Islet precursor cell (in vitro differentiated cells): Measurements from ENCODE around the gene IYD.

ENCODE experiments used
- DNase-seq: peaks from one replicate; pipeline ENCODE4 v3.0.0-alpha.2; 2018

The IYD gene

DNA sequence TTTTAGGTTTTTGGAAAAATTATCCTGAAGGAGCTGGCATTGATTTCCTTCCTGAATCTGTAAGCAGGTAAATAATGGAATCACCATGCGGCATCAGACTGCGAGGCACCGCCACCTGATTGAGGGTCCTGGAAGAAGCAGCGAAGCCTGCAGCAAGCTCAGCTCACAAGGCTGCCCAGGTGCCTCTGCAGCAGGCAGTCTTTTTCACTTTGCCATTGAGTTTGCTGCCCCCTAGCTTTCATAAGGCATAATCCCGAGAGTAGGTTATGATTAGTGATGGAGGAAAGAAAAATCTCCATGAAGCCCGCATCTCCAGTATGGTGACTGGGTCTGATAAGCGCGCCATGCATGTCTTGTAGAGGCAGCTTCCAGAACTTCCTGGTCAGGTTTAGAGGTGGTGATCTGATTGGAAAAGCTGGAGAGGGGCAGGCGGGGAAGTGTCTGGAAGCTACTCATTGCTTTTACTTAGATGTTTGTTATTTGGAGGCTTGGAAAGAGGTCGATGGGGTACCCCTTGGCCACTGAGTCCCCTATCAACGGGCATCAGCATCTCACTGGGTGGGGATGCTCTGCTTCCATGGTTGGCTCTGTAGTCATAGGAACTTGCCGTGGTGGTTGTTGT is 26.7 kb downstream of the IYD start:
- DNase-seq, result peak; percentile 77

DNA sequence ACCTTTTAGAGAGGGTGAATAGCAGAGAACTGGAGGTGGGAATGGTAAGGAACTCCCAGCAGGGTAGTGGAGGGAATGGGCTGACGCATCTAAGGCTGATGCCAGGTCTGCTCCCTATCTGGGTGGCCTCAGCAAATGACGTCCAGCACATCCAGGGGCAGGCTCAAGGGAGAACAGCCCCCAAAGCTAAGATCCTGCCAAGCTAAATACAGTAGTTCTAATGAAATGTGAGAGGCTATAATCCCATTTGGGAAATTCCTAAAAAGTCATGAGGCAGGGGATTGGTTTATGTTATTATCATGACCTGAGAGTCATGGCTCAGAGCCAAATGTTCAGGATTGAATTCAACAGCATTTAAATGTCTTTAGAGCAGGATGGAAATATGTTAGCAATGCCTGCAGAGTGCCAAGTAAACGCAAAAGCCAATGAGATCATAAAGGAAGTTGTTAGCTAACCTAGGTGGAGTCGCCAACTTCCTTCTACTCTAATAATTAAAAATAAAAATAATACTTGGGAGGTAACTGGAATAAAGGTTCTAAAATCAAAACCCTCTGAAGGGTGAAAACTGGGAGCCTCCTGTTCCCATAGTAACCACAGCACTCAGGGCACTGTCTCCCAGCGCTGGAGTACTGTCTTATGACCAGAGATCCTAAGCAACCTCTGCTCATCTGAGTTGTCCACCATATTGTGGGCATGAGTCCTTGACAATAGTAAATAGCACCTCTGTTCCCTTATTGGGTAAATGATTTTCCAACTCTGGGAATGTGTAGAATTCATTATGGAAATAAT is 34.8 kb downstream of the IYD start:
- no peak for DNase-seq

DNA sequence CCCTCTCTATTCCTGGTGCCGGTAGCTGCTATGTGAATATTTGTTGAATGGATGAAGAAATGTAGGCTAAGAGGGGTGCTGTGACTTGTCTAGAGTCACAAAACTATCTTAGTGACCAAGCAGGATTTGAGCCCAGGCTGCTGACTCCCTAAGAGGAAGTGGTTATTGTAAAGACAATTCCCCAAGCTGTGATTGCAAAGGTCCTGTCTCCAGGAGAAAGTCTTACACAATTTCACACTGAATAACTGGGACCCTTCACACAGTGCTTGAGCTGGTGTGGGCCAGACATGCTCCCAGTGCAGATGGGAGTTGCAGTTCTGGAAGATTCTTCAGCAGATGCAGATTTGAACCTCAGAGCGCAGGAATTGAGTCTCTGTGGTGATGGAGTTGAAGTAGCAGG is 38.1 kb downstream of the IYD start:
- no peak for DNase-seq

DNA sequence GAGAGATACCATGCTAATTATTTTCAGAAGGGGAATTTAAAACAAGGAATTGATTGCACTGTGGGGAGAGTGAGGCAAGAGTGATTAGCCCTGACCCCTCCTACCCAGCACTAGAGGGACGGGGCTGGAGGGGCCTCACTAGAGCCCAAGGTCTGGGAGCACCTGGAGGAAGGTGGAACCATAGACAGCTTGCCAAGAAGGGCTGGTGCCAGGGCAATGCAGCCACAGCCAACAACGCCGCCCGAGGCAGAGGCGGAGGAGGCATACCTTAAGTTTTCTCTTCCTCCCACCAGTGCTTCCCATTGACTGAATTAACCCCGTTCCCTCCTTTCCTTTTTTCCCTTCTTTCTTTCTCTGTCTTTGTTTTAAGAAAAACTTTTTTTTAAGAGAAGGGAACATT is 40.0 kb downstream of the IYD start:
- no peak for DNase-seq

DNA sequence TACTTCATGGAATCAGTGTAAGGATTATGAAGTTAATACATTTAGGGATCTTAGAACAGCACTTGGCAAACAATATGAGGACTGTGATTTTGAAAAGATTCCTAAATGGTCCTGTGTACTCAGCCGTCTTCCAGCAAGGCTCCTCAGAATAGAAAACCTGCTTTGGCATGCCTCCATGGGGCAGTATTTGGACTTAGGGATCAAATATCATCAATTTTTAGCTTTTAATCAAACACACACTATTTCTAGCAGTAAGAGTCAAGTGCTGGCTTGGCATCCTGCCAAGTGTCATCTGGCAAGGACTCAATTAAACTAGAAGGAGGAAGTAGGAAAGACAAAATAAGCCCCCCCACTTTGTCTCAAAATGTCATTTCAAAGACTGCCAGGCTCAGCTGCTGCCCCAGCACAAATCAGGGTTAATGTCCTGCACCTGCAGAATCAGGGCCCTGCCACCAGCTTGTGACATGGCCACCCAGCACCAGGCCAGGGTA is 40.8 kb downstream of the IYD start:
- DNase-seq, result no peak

DNA sequence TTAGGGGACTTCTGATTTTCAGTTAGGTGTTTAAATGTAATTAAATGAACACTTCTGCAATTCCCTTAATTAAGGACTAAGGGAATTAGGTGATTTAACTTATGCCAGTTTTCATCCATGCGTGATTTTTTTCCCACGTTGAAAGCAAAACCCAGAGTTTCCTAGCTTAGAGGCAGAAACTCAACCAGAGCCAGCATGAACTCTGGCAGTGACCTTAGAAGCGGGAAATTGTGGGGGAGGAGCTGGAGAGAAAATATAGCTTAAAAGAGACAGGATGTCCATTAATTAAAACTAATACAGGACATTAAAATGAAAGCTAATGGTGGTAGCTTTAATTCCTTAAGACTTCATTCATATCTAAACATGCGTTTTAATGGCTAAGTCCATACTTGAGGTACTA is 41.6 kb downstream of the IYD start:
- no peak for DNase-seq

DNA sequence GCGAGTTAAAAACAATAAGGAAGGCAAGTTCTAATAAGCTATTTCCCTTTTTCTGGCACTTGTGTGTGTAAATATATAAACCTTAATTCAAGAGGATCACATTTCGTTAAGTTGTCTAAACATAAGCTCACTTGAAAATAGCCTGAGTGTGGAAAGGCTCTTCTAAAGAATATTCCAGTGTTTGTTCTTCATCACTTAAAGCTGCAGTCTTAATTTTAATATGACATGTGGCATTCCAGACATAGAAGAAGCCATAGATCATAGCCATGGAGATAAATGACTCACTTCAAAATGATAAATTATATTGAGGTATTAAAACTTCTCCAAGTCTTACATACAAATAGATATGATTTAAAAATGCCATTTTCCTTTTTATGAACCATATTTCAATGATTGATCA is 42.1 kb downstream of the IYD start:
- DNase-seq, result no peak

DNA sequence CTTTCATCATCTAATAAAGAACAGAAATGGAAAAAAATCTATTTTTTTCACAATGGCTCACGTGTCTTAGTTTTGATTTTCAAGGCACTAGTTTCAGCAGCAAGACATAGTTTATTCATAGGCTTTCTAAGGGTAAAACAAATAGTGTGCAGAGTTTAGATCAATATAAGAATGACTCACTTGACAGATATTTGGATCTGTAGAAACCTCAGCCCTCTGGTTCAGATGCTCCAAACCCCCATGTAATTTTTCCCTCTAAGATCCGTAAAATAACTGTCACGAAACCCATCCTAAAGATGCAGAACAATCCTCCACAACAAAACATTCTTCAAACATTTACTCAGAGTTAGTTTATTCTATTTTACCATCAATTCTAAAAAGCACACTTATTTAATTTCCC is 43.4 kb downstream of the IYD start:
- no peak for DNase-seq

DNA sequence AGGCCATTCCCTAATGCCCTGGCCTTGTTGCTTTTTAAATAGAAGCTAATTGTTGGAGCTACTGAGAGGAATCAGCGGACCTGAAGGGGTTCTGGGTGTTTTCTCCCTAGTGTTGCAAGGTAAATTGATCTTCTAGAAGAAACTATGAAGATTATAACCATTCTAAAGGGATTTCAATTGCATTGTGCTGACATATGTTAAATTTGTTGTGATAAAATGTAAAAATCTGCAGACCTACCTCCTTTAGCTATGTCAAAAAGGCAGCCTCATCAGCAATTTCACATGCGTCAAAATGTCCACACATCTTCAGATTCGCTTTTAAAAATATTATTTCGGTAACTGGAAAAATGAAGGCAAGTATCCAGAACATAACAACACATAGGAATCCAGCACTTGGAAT is 44.4 kb downstream of the IYD start:
- DNase-seq, result no peak

DNA sequence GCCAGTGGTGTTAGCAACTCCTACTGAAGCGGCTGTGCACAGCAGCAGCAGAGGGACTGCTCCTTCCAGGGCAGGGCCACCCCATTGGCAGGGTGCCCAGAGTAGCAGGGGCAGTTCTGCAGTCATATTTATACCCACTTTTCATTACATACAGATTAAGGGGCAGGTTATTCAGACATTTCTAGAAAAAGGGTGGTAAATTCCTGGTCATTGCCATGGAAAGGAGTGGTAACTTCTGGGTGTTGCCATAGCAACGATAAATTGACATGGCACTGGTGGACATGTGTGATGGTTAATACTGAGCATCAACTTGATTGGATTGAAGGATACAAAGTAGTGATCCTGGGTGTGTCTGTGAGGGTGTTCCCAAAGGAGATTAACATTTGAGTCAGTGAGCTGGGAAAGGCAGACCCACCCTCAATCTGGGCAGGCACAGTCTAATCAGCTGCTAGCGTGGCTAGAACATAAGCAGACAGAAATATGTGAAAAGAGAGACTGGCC is 45.0 kb downstream of the IYD start:
- no peak for DNase-seq

DNA sequence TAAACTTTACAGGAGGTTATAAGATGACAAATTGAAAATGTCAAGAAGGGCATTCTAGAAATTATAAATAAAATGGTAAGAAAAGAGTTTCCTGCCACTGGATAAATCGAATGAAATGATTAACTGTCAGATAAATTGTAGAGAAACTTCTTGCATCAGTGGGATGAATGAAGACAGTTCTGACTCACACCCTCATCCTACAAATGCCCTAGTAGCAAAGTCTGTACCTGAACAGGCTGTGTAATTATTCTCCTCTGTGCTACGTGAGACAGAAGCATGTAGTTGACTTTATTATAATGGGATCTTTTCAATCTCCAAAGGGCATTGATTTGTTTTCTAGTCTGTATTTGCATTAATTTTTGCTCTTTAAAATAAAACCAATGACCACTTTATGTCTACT is 47.3 kb downstream of the IYD start:
- no peak for DNase-seq

DNA sequence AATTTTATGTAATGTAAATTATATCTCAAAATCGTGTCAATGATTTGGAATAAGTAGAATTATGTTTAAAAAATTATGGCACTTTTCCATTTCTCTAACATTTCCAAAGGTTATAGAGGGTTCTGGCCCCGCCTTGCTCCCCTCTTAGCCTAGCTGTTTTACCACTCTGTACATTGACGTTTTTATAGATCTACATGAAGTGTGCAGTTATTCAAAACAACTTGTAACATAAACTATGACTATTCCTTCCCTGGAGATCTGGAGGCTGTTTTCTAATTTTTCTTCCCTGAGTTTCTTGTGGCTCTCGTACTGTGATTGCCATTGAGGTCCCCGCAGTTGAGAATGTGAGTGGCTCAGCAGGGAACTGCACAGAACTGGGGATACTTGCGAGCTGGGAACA is 48.4 kb downstream of the IYD start:
- DNase-seq, result no peak

DNA sequence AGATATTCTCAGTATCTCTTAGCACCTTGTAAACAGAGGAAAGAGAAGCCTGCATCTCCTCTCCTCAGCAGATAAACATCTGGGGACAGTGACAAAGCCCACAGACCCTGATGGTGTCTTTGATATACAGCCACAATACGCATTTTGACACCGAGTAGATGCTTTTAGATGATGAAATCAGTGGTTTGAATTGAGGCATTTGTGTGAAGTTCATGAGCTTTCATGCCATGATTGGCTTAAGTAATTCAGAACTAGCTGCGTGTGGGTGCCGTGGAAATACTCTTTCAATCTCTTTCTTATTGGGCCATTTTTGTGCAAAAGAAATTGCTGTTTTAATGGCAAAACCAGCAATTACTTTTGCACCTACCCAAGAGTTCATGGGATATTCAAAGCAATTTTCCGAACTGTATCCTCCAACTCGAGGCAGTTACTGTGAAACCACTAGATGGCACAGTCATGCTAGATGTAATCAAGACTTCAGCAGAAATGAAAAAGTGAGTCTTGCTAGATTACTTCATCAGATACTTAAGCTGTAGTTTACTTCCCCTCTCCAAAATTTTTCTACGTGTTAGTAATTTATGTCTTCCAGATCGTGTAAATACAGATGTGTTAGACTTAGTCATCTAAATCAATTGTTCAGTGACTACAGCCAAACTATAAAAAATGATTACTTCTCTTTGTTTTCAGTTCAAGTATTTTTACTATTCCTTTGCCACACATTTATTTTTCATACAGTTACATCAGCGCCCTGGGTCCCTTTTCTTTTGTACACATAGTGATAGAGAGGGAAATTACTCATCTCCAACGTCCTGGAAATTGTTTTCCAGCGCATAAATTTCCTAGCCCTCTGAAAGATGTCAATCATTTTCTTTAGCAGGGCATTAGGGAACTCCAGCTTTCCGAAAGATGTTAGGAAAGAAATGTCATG is 49.4 kb downstream of the IYD start:
- DNase-seq, result no peak

DNA sequence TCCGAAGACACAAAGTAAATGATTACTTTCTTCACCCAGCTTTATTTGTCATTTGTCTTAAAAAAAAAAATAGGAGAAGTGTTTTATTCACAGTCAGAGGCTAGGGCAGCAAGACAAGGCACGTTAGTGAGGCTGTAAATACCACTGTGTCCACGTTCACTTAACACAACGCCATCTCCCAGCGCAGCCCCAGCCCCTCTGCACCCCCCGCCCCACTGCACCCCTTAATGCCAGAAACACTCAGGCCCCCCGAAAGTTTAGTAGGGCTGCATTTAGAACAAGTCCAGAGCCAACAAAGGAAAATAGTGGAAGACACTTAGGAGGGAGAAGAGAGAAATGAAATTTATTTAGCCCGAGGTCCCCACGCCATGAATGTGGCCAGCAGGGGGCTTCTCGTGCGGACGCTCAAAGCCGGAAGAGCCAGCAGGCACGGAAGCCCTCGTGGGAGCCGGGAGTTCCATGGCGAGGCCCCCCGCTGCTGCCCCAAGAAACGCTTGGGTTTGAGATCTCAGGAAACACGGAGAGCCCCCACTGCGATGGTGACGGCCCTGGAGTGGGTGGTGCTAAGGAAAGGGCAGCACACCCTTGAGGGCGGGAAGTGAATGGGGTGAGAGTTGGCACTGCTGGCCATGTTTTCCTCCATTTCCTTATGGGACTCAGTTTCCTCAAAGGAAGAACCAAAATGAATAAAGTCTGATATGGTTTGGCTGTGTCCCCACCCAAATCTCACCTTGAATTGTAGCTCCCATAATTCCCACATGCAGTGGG is 50.2 kb downstream of the IYD start:
- peak; percentile 65 for DNase-seq

DNA sequence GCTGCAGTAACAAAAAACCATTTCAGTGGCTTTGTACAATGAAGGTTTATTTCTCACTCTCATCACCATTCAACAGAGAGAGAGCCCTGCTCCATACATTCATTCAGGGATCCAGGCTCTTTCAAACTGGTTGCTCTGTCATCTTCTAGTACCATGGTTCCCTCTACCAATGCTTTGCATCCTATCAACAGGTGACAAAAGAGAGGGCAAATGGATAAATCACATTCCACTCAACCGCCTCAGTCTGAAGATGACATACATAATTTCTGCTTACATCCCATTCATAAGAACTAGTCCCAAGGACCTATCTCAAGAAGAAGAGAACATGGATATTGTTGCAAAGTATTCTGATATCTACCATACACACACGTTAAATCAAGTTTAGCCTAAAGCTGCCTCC is 51.6 kb downstream of the IYD start:
- DNase-seq, result no peak

DNA sequence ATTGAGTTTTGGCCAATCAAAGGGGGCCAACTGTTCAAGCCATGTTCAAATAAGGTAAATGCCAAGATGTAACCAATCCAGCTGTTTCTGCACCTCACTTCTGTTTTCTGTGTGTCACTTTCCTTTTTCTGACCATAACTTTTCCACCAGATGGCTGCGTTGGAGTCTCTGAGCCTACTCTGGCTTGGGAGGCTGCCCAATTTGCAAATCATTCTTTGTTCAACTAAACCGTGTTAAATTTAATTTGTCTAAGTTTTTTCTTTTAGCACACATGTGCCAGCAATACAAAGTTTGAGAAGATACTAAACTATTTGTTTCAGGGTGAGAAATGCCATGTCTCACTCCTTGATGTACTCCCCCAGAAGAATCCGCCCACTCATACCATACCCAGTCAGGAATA is 52.1 kb downstream of the IYD start:
- no peak for DNase-seq

DNA sequence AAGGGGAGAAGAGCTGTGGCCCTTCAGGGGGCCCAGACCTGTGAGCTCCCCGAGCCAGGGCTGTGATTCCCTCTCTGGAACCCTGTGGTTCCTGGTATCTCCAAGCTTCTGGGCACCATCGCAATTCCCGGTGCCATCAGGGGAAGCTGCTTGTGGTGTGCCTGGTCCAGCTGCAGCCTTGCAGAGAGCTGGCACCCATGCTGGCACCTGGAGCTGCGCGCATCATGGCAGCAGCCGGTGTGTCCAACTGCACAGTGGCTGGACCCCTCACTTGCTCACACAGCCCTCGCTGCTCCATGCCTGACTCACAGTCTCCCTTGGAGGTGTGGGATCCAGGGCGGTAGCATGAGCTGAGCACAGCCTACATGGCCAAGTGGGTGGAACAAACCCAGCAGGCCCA is 56.7 kb downstream of the IYD start:
- DNase-seq, result no peak

DNA sequence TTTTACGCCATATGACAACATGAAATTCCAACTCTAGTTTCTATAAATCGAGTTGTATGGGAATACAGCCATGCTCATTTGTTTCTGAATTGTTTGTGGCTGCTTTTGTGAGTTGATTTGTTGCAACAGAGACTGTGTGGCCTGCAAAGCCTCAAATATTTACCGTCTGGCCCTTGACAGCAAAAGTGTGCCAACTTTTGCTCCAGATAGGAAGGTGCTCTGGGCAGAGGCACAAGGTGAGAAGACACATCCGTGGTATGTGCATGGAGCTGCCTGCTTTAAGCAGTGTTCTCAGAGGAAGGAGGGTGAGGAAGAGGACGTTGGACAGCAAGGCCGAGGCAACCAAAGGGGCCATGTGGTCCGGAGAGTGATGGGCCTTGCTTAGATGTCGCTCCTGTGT is 57.4 kb downstream of the IYD start:
- DNase-seq, result no peak

DNA sequence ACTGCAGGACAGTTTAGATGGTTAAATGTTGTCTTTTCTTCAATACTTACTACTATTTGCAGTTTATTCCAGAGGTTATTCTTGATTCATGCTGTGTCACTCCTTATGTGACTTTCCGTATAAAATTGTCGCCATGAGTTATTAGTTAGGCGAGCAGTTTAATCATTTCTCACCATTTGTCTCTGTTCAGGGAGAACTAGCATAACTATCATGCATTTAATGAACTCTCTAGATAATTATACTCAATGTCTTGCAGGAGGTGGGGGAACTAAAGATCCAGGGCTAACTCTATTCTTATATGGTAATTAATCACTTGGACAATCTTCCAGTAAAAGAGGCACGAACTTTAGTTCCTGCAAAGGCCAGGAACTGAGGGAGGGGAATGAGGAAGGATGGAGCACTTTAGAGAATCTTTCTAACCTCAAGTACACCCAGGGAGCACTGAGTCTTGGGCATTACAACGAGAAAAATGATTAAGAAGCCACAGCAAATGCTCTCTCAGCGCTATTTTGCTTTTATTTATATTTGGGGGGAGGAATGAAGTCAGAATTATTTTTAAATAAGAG is 58.3 kb downstream of the IYD start:
- no peak for DNase-seq

DNA sequence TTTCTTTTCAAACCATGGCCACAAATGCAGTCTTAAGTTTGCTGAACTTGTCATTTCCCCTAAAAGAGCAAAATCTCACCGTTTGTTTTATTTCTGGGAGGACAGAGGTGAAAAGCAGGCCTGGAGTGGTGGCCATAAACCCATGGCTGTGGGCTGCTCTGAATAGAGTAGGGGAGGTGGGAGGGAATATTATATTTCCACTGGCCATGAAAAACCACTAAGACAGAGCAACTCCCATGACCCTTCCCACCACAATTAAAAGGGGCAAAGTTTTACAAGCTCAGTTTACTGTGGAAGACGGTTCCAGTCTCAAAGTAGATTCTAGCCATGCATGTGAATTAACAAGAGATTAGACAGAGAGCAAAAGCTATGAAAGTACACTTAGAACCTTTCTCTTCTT is 59.0 kb downstream of the IYD start:
- no peak for DNase-seq

DNA sequence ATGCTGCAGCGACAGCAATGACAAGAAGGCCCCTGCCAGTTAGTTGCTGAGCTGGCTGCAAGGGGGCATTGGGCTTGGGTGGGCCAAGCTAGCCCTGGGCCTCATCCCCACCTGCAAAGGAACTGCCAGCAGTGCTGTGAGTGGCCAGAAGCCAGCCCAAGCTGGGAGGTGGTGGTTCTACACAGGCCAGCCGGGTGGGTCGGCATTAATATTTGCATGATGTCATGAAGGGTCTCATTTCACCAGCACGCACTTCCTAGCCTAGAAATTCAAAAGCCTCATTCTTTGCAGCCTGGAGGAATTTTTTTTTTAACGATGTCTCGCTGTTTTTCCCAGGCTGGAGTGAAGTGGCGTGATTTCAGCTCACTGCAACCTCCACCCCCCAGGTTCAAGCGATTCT is 62.0 kb downstream of the IYD start:
- no peak for DNase-seq

DNA sequence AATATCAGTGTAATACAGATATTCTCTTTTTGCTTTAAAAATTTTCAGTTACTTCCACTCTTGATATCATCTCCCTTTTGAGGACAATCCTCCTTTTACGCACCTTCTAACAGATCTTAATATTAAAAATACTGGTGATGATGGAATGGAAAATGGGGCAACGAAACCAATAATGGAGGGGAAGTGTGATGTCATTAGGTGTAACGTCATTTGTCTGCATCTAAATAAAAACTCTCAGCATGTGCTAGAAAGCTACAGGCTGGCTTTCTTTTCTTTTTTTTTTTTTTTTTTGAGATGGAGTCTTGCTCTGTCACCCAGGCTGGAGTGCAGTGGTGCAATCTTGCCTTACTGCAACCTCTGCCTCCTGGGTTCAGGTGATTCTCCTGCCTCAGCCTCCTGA is 66.5 kb downstream of the IYD start:
- no peak for DNase-seq
